K562 (cell line): ENCODE data around the gene SYNPR. TPM values are rescaled to one million over a fixed set of nuclear protein-coding genes. Genes with fewer than 3 reads are reported as not detected.

Experiments
- BCLAF1 ChIP-seq, 2 experiments: fragments of 450-650 bp in 1 of 2; IDR thresholded peaks; 2 replicates each; pipeline ENCODE4 v1.6.1; 2011 to 2017; ENCODE audit warnings: low read depth in 2 of 2, antibody characterized with exemption in 1 of 2, borderline replicate concordance in 1 of 2, low read length in 1 of 2, mild to moderate bottlenecking in 1 of 2, mixed read lengths in 1 of 2; ENCODE audit not compliant: control insufficient read depth in 1 of 2
- HNRNPK ChIP-seq: fragments of 200-400 bp; formaldehyde crosslinking; IDR thresholded peaks from one replicate; pipeline ENCODE4 v1.6.1; 2018; ENCODE audit warnings: mild to moderate bottlenecking, low read depth, low read length; ENCODE audit not compliant: poor library complexity, severe bottlenecking
- MAFK ChIP-seq: IDR thresholded peaks from 2 replicates; pipeline ENCODE4 v1.6.1; 2011; ENCODE audit warnings: low read length, improper control_type of control experiment
- MBD2 ChIP-seq: sonication (generic); IDR thresholded peaks from 2 replicates; pipeline ENCODE4 v1.6.1; 2016; ENCODE audit warnings: low read depth, borderline replicate concordance
- POLR3A ChIP-seq: IDR thresholded peaks from 2 replicates; pipeline ENCODE4 v1.6.1; 2011; ENCODE audit warnings: borderline replicate concordance, mild to moderate bottlenecking, moderate library complexity; ENCODE audit not compliant: insufficient read length, insufficient read depth; ENCODE audit errors: extremely low read depth
- TAF15 ChIP-seq: fragments of 200-400 bp; formaldehyde crosslinking; IDR thresholded peaks from 2 replicates; pipeline ENCODE4 v1.6.1; 2017; ENCODE audit warnings: mild to moderate bottlenecking, low read depth, low read length, moderate library complexity
- ZMIZ1 ChIP-seq, 2 experiments: fragments of 150-350 bp in 1 of 2; IDR thresholded peaks; 2 replicates each; pipeline ENCODE4 v1.6.1; 2012 to 2016; ENCODE audit warnings: low read depth in 2 of 2, low read length in 2 of 2, mild to moderate bottlenecking in 1 of 2, moderate library complexity in 1 of 2
- ZNF134 ChIP-seq: fragments of 250-450 bp; sonication (Bioruptor Pico); conservative IDR thresholded peaks from 2 replicates; pipeline ENCODE4 v1.4.0; 2020
- polyA plus RNA-seq, 8 experiments: library from polyadenylated mRNA; depleted of rRNA in 4 of 8; stranded (reverse) in 5 of 8; unstranded in 3 of 8; fragments of >200 nt; fragmentation: Nextera tagmentation in 2 of 8; fragmentation: Illumina TruSeq in 1 of 8; extraction: Ambion mirVana in 2 of 8; extraction: Trizol in 1 of 8; gene quantifications; 2 replicates each; pipeline versions ENCODE4 v1.2.1 to v1.2.3, GENCODE V29; 2011 to 2014; ENCODE audit warnings: inconsistent platforms in 1 of 8, missing spikeins in 1 of 8
- total RNA-seq, 7 experiments: library from RNA; depleted of rRNA in 6 of 7; stranded (reverse); fragments of >200 nt in 6 of 7; fragmentation: Illumina TruSeq in 2 of 7; extraction: Trizol in 2 of 7; gene quantifications; 2 replicates each; pipeline versions ENCODE4 v1.2.1 to v1.2.3, GENCODE V29; 2011 to 2021; ENCODE audit warnings: low replicate concordance in 1 of 7
- TF ChIP-seq, protein P1 (sequence below), 2 experiments: IDR thresholded peaks; 2 replicates each; pipeline ENCODE4 v1.6.1; 2011; ENCODE audit warnings: borderline replicate concordance in 1 of 2, control low read depth in 1 of 2, low read depth in 1 of 2, low read length in 1 of 2, mild to moderate bottlenecking in 1 of 2, mixed read lengths in 1 of 2, moderate library complexity in 1 of 2; ENCODE audit not compliant: insufficient read depth in 1 of 2, insufficient read length in 1 of 2, poor library complexity in 1 of 2, severe bottlenecking in 1 of 2; ENCODE audit errors: extremely low read depth in 1 of 2

Gene SYNPR
- total and polyA plus RNA-seq, 9 of the 15 experiments (the other 6 are each of a cell fraction or from before 2014, with no cell fraction given) = not detected

GRCh38 chr3:63264716-63265115, 13.4 kb upstream of the SYNPR start (continued):
- TF ChIP-seq BCLAF1 (IDR thresholded peaks at IDR 0.05; ENCODE audit: borderline replicate concordance in 1 of 2, control insufficient read depth in 1 of 2, low read depth in 2 of 2, low read length in 1 of 2) (no peak), MAFK (no peak), TAF15 (no peak), HNRNPK (no peak), ZNF134 (CRISPR knock-in tag) (no peak), ZMIZ1 (IDR thresholded peaks at IDR 0.05; ENCODE audit: low read depth in 2 of 2, low read length in 2 of 2) (no peak), POLR3A (no peak), MBD2 (no peak)
- TF ChIP-seq, protein P1, sequence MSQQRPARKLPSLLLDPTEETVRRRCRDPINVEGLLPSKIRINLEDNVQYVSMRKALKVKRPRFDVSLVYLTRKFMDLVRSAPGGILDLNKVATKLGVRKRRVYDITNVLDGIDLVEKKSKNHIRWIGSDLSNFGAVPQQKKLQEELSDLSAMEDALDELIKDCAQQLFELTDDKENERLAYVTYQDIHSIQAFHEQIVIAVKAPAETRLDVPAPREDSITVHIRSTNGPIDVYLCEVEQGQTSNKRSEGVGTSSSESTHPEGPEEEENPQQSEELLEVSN (IDR thresholded peaks at IDR 0.05; ENCODE audit: borderline replicate concordance in 1 of 2, extremely low read depth in 1 of 2, insufficient read depth in 1 of 2, insufficient read length in 1 of 2, low read depth in 1 of 2, low read length in 1 of 2, poor library complexity in 1 of 2, severe bottlenecking in 1 of 2) = no peak
